ENCODE data around the gene TACC2.
"Not testable (repeated sequence)": the region's sequence is repeated elsewhere in the genome, so short reads cannot be mapped to it uniquely, and the experiment has no call there.

TACC2 gene

GRCh38 chr10:121956111-121957061 lies 32.6 kb upstream of the TACC2 start:
- TF ChIP-seq Cebpa-rat (IDR thresholded peaks at IDR 0.05): no peak
- H3K4me3 ChIP-seq: no peak overlapping the region
- peaks cover 0 to 16% (median 0%) of the 10 kb centered on the region in 10 experiments; a peak in 7 of 20 replicates for H3K4me1 ChIP-seq
- H3K9ac ChIP-seq: no peak overlapping the region
- no peaks in the 10 kb centered on the region for H3K27me3 ChIP-seq
- peaks cover 12 to 90% (median 76%) of the 10 kb centered on the region in 11 experiments for H3K36me3 ChIP-seq
- no peak overlapping the region for H3K27ac ChIP-seq
- H4K20me1 ChIP-seq: no peaks in the 10 kb centered on the region
- no peaks in the 10 kb centered on the region for H3K9me3 ChIP-seq (replicated peaks in 1 of 11)
- H3K4me2 ChIP-seq: 0 out of 22 replicates have a peak overlapping the region, but pooled peaks of 2 of the 11 experiments have one; percentile 1 to 4

GRCh38 chr10:121959671-121960070 lies 29.3 kb upstream of the TACC2 start:
- Histone ChIP-seq H3K27ac (no peak overlapping the region), H3K27me3 (no peaks in the 10 kb centered on the region), H3K4me1 (peaks cover 0 to 12% (median 0%) of the 10 kb centered on the region in 10 experiments; a peak in 7 of 20 replicates), H3K9ac (no peak overlapping the region), H3K4me2 (no peak overlapping the region), H3K9me3 (replicated peaks in 1 of 11) (no peaks in the 10 kb centered on the region), H4K20me1 (no peaks in the 10 kb centered on the region), H3K36me3 (peaks cover 24 to 99% (median 83%) of the 10 kb centered on the region in 11 experiments), H3K4me3 (no peak overlapping the region)
- no peak for TF ChIP-seq Cebpa-rat (IDR thresholded peaks at IDR 0.05)

GRCh38 chr10:121961456-121961855 lies 27.5 kb upstream of the TACC2 start:
- H4K20me1 ChIP-seq: no peaks in the 10 kb centered on the region
- peaks cover 41 to 99% (median 86%) of the 10 kb centered on the region in 11 experiments for H3K36me3 ChIP-seq
- no peak overlapping the region for H3K4me2 ChIP-seq
- H3K4me1 ChIP-seq: peaks cover 0 to 6% (median 0%) of the 10 kb centered on the region in 10 experiments; a peak in 6 of 20 replicates
- no peaks in the 10 kb centered on the region for H3K9me3 ChIP-seq (replicated peaks in 1 of 11)
- H3K27ac ChIP-seq: no peak overlapping the region
- no peak overlapping the region for H3K9ac ChIP-seq
- no peak overlapping the region for H3K4me3 ChIP-seq
- TF ChIP-seq Cebpa-rat (IDR thresholded peaks at IDR 0.05): no peak
- no peaks in the 10 kb centered on the region for H3K27me3 ChIP-seq

- Histone ChIP-seq H3K4me1 (no peaks in the 10 kb centered on the region), H3K4me2 (no peak overlapping the region), H3K9me3 (replicated peaks in 1 of 11) (no peaks in the 10 kb centered on the region), H3K27ac (no peak overlapping the region), H3K27me3 (no peaks in the 10 kb centered on the region), H3K4me3 (no peak overlapping the region), H3K36me3 (peaks cover 73 to 99% (median 90%) of the 10 kb centered on the region in 11 experiments), H4K20me1 (peaks cover 0 to 6% (median 2%) of the 10 kb centered on the region in 11 experiments; a peak in 4 of 22 replicates), H3K9ac (no peak overlapping the region)
- TF ChIP-seq Cebpa-rat (IDR thresholded peaks at IDR 0.05): no peak
These were observed 23.0 kb upstream of the TACC2 start for GRCh38 chr10:121965996-121966395.

GRCh38 chr10:121969086-121969485 lies 19.9 kb upstream of the TACC2 start:
- Histone ChIP-seq H3K4me1 (peaks cover 12 to 24% (median 19%) of the 10 kb centered on the region in 10 experiments), H3K36me3 (peaks cover 76 to 93% (median 90%) of the 10 kb centered on the region in 11 experiments), H4K20me1 (peaks cover 3 to 33% (median 23%) of the 10 kb centered on the region in 11 experiments; a peak in 19 of 22 replicates)
- H3K27ac ChIP-seq; H3K27me3 ChIP-seq; H3K9me3 ChIP-seq (replicated peaks in 1 of 11); H3K9ac ChIP-seq; H3K4me3 ChIP-seq; H3K4me2 ChIP-seq: not testable (repeated sequence)

GRCh38 chr10:121974019-121974534 lies 14.9 kb upstream of the TACC2 start:
- Histone ChIP-seq H4K20me1 (peaks cover 3 to 38% (median 25%) of the 10 kb centered on the region in 11 experiments; a peak in 19 of 22 replicates), H3K27me3 (no peaks in the 10 kb centered on the region), H3K4me3 (peak overlapping the region; percentile 67 to 96 (median 89)), H3K27ac (peak overlapping the region; percentile 78 to 98 (median 96)), H3K36me3 (peaks cover 31 to 50% (median 42%) of the 10 kb centered on the region in 11 experiments), H3K4me1 (peaks cover 12 to 24% (median 20%) of the 10 kb centered on the region in 10 experiments), H3K9ac (peak overlapping the region; percentile 87 to 98 (median 96)), H3K4me2 (peak overlapping the region; percentile 80 to 98 (median 91)), H3K9me3 (replicated peaks in 1 of 11) (peaks cover 31 to 39% (median 35%) of the 10 kb centered on the region in 11 experiments)
- no peak for TF ChIP-seq Cebpa-rat (IDR thresholded peaks at IDR 0.05)

- no peak for TF ChIP-seq Cebpa-rat (IDR thresholded peaks at IDR 0.05)
- Histone ChIP-seq H3K4me3 (peak within 1 kb of the TSS; percentile 67 to 96 (median 89)), H3K36me3 (peaks cover 24 to 43% (median 36%) of the 10 kb centered on the region in 11 experiments), H3K4me1 (peaks cover 12 to 24% (median 20%) of the 10 kb centered on the region in 10 experiments), H3K4me2 (peak within 1 kb of the TSS; percentile 80 to 98 (median 91)), H3K27ac (peak within 1 kb of the TSS; percentile 78 to 98 (median 96)), H3K27me3 (no peaks in the 10 kb centered on the region), H4K20me1 (peaks cover 3 to 38% (median 25%) of the 10 kb centered on the region in 11 experiments; a peak in 19 of 22 replicates), H3K9me3 (replicated peaks in 1 of 11) (peaks cover 31 to 39% (median 35%) of the 10 kb centered on the region in 11 experiments), H3K9ac (peak within 1 kb of the TSS; percentile 87 to 98 (median 96))
These were observed 14.2 kb upstream of the TACC2 start, which contains the start of gene NSMCE4A for GRCh38 chr10:121974535-121975294. Gene NSMCE4A (minus strand): TSS chr10:121975217. CDS start chr10:121975165, 52 bp downstream.

- peaks cover 31 to 41% (median 35%) of the 10 kb centered on the region in 11 experiments for H3K9me3 ChIP-seq (replicated peaks in 1 of 11)
- H3K27me3 ChIP-seq: no peaks in the 10 kb centered on the region
- peaks cover 3 to 38% (median 25%) of the 10 kb centered on the region in 11 experiments; a peak in 19 of 22 replicates for H4K20me1 ChIP-seq
- peaks cover 12 to 24% (median 20%) of the 10 kb centered on the region in 10 experiments for H3K4me1 ChIP-seq
- no peak for TF ChIP-seq Cebpa-rat (IDR thresholded peaks at IDR 0.05)
- peak overlapping the region; percentile 53 to 98 (median 90); a peak in 19 of 22 replicates for H3K4me2 ChIP-seq
- H3K9ac ChIP-seq: peak overlapping the region; percentile 87 to 98 (median 96)
- peaks cover 17 to 36% (median 28%) of the 10 kb centered on the region in 11 experiments for H3K36me3 ChIP-seq
- H3K27ac ChIP-seq: peak overlapping the region; percentile 78 to 98 (median 96); a peak in 21 of 22 replicates
- peak overlapping the region; percentile 67 to 96 (median 89) for H3K4me3 ChIP-seq
These were observed 13.5 kb upstream of the TACC2 start for GRCh38 chr10:121975295-121976086.

Data from BLaER1 treated with 17β-estradiol and CSF1 and Interleukin-3, amounts not matched to agents 10 nM and 100 nM (cell line).